Astrocyte (in vitro differentiated cells and primary cell): ENCODE data around the gene PDE6H. TPM values are rescaled to one million over a fixed set of nuclear protein-coding genes. Genes with fewer than 3 reads are reported as not detected.

Source experiments
- DNase-seq: peaks from one replicate; pipeline ENCODE4 v3.0.0-alpha.2; 2010; ENCODE audit warnings: low read depth
- FAIRE-seq: peaks from 2 replicates; lab custom pipeline; 2011; peaks lifted over from hg19 to GRCh38; lab: Jason Lieb, UNC
- H2AFZ ChIP-seq: 2 replicates; pipeline ENCODE4 v1.6.0; 2012; ENCODE audit warnings: low read depth, low read length, inconsistent platforms
- H3K27ac ChIP-seq: 2 replicates; pipeline ENCODE4 v1.5.1; 2011; ENCODE audit warnings: low read depth, low read length, inconsistent platforms
- H3K27me3 ChIP-seq: 2 replicates; pipeline ENCODE4 v1.6.0; 2011; ENCODE audit warnings: low read length, inconsistent platforms; ENCODE audit not compliant: insufficient read depth
- H3K36me3 ChIP-seq: 2 replicates; pipeline ENCODE4 v1.5.1; 2011; ENCODE audit warnings: low read length, inconsistent platforms; ENCODE audit not compliant: insufficient read depth
- H3K4me1 ChIP-seq: 2 replicates; pipeline ENCODE4 v1.5.1; 2011; ENCODE audit warnings: low read length, inconsistent platforms; ENCODE audit not compliant: insufficient read depth
- H3K4me2 ChIP-seq: 2 replicates; pipeline ENCODE4 v1.6.0; 2012; ENCODE audit warnings: low read length, inconsistent platforms
- H3K4me3 ChIP-seq: 2 replicates; pipeline ENCODE4 v1.5.1; 2011; ENCODE audit warnings: low read depth, mild to moderate bottlenecking, low read length, inconsistent platforms; ENCODE audit not compliant: insufficient read depth
- H3K79me2 ChIP-seq: 2 replicates; pipeline ENCODE4 v1.6.0; 2012; ENCODE audit warnings: mild to moderate bottlenecking, low read length, inconsistent platforms; ENCODE audit not compliant: insufficient read depth
- H3K9ac ChIP-seq: 2 replicates; pipeline ENCODE4 v1.6.0; 2012; ENCODE audit warnings: mild to moderate bottlenecking, low read length, inconsistent platforms
- H3K9me3 ChIP-seq: 2 replicates; pipeline ENCODE4 v1.5.1; 2012; ENCODE audit warnings: low read depth, mild to moderate bottlenecking, low read length, inconsistent platforms; ENCODE audit not compliant: insufficient read depth
- H4K20me1 ChIP-seq: 2 replicates; pipeline ENCODE4 v1.6.0; 2012; ENCODE audit warnings: low read length, inconsistent platforms; ENCODE audit not compliant: insufficient read depth
- H3K27ac Mint-ChIP-seq: one replicate; pipeline ENCODE4 v1.8.0; 2021; ENCODE audit warnings: mild to moderate bottlenecking, mixed read lengths; ENCODE audit not compliant: unreplicated experiment
- H3K27me3 Mint-ChIP-seq: one replicate; pipeline ENCODE4 v1.8.0; 2021; ENCODE audit warnings: low read depth, mixed read lengths; ENCODE audit not compliant: unreplicated experiment
- H3K36me3 Mint-ChIP-seq: one replicate; pipeline ENCODE4 v1.8.0; 2021; ENCODE audit warnings: low read depth, mixed read lengths; ENCODE audit not compliant: unreplicated experiment
- H3K4me1 Mint-ChIP-seq: one replicate; pipeline ENCODE4 v1.8.0; 2021; ENCODE audit warnings: low read depth, mixed read lengths; ENCODE audit not compliant: unreplicated experiment
- H3K4me3 Mint-ChIP-seq: one replicate; pipeline ENCODE4 v1.8.0; 2021; ENCODE audit warnings: mild to moderate bottlenecking, moderate library complexity, mixed read lengths; ENCODE audit not compliant: unreplicated experiment
- H3K9me3 Mint-ChIP-seq: one replicate; pipeline ENCODE4 v1.8.0; 2021; ENCODE audit warnings: mild to moderate bottlenecking, mixed read lengths; ENCODE audit not compliant: unreplicated experiment
- CTCF ChIP-seq: IDR thresholded peaks from 2 replicates; pipeline ENCODE4 v1.5.1; 2011; ENCODE audit warnings: low read depth, mild to moderate bottlenecking, inconsistent platforms, low read length, moderate library complexity; ENCODE audit not compliant: insufficient read depth
- EZH2 ChIP-seq: IDR thresholded peaks from 2 replicates; pipeline ENCODE4 v1.6.1; 2012; ENCODE audit warnings: mild to moderate bottlenecking, low read length, inconsistent platforms; ENCODE audit not compliant: insufficient read depth
- total RNA-seq: library from RNA; stranded (reverse); gene quantifications from 2 replicates; pipeline ENCODE4 v1.2.1, GENCODE V29; 2021

The PDE6H gene
- total RNA-seq, 1 donor from 2014 or later = not detected

DNA sequence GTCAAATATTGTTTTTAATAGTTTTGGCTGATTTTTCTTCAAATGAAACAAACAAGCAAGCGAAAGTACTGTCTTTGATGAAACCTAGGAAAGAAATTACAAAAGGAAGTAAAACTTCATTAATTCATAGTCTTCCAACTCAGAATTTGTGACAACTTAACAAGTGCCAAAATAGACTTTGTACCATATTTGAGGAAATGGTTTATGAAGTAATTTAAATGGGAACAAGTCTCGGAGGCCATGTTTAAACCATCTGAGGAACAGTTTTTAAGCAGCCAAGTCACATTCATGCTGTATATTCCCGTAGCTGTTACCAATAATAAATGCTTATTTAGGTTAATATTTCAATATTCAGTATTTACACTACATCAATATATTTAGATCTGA, 10.7 kb upstream of the PDE6H start:
- no peak for DNase-seq
- H3K27me3 Mint-ChIP-seq = no peaks in the 10 kb centered on the region
- Histone ChIP-seq H3K4me3 (no peak overlapping the region), H3K4me1 (peaks cover 8% of the 10 kb centered on the region), H2AFZ (no peak overlapping the region), H3K36me3 (no peaks in the 10 kb centered on the region), H3K79me2 (no peaks in the 10 kb centered on the region), H3K27ac (no peak overlapping the region), H3K27me3 (no peaks in the 10 kb centered on the region), H3K9me3 (no peaks in the 10 kb centered on the region), H3K9ac (no peak overlapping the region), H3K4me2 (no peak overlapping the region), H4K20me1 (no peaks in the 10 kb centered on the region)
- H3K9me3 Mint-ChIP-seq = no peaks in the 10 kb centered on the region
- H3K27ac Mint-ChIP-seq = no peak overlapping the region
- no peak for FAIRE-seq
- H3K36me3 Mint-ChIP-seq = no peaks in the 10 kb centered on the region
- peaks cover 11% of the 10 kb centered on the region for H3K4me1 Mint-ChIP-seq
- no peak for TF ChIP-seq CTCF
- TF ChIP-seq EZH2 = no peak
- no peak overlapping the region for H3K4me3 Mint-ChIP-seq

DNA sequence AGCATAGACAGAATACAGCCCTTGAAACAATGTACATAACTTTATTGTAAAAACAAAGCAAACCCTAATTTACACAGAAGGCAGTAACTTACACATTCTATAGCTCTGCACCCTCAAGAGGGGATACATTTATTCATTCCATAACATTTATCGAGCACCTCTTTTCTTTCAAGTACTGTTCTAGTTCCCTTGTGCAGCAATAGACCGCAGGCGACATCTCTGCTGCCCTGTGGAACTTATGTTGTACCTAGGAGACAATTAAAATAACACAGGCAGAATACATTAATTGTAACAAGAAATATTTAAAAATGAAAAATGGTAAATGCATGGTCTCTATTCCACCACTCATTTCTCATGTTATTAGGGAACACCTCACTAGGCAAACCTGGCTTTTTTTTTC, 10.0 kb upstream of the PDE6H start:
- no peak overlapping the region for H3K27ac ChIP-seq
- no peaks in the 10 kb centered on the region for H3K27me3 ChIP-seq
- H3K4me1 Mint-ChIP-seq = peaks cover 11% of the 10 kb centered on the region
- H3K27me3 Mint-ChIP-seq = no peaks in the 10 kb centered on the region
- no peaks in the 10 kb centered on the region for H3K36me3 ChIP-seq
- H2AFZ ChIP-seq = no peak overlapping the region
- no peak overlapping the region for H3K4me2 ChIP-seq
- no peak overlapping the region for H3K9ac ChIP-seq
- H3K4me3 Mint-ChIP-seq = no peak overlapping the region
- no peaks in the 10 kb centered on the region for H4K20me1 ChIP-seq
- H3K27ac Mint-ChIP-seq = no peak overlapping the region
- no peak for FAIRE-seq
- no peaks in the 10 kb centered on the region for H3K79me2 ChIP-seq
- H3K4me3 ChIP-seq = no peak overlapping the region
- DNase-seq = no peak
- no peaks in the 10 kb centered on the region for H3K9me3 ChIP-seq
- no peaks in the 10 kb centered on the region for H3K9me3 Mint-ChIP-seq
- peaks cover 8% of the 10 kb centered on the region for H3K4me1 ChIP-seq
- TF ChIP-seq CTCF (no peak), EZH2 (no peak)
- no peaks in the 10 kb centered on the region for H3K36me3 Mint-ChIP-seq

- Histone ChIP-seq H3K36me3 (no peaks in the 10 kb centered on the region), H4K20me1 (no peaks in the 10 kb centered on the region), H3K27ac (no peak overlapping the region), H3K27me3 (no peaks in the 10 kb centered on the region), H3K4me2 (no peak overlapping the region), H2AFZ (no peak overlapping the region), H3K4me3 (no peak overlapping the region), H3K9ac (no peak overlapping the region), H3K9me3 (no peaks in the 10 kb centered on the region), H3K79me2 (no peaks in the 10 kb centered on the region), H3K4me1 (peaks cover 8% of the 10 kb centered on the region)
- no peak for DNase-seq
- Mint-ChIP-seq H3K27me3 (no peaks in the 10 kb centered on the region), H3K9me3 (no peaks in the 10 kb centered on the region), H3K36me3 (no peaks in the 10 kb centered on the region), H3K4me3 (no peak overlapping the region), H3K27ac (no peak overlapping the region), H3K4me1 (peaks cover 14% of the 10 kb centered on the region)
- TF ChIP-seq CTCF (no peak), EZH2 (no peak)
- no peak for FAIRE-seq
Measured at GRCh38 chr12:14963520-14963919, 9.3 kb upstream of the PDE6H start.
